Mesenchymal stem cell (in vitro differentiated cells and primary cell): ENCODE data around the gene SACM1L.

ENCODE experiments used
- DNase-seq: peaks from one replicate; pipeline ENCODE4 v3.0.0-alpha.2; 2013
- H2AFZ ChIP-seq: one replicate; pipeline ENCODE4 v1.6.1; 2013; ENCODE audit warnings: low read depth, mild to moderate bottlenecking, control low read depth, inconsistent platforms, low read length, moderate library complexity
- H2AK5ac ChIP-seq: 2 replicates; pipeline ENCODE4 v1.6.1; 2013; ENCODE audit warnings: low read length, moderate library complexity, mild to moderate bottlenecking, inconsistent platforms; ENCODE audit not compliant: severe bottlenecking
- H2BK120ac ChIP-seq: one replicate; pipeline ENCODE4 v1.6.1; 2013; ENCODE audit warnings: low read depth, mild to moderate bottlenecking, inconsistent platforms, low read length, moderate library complexity
- H2BK12ac ChIP-seq, 2 experiments: one replicate each; pipeline ENCODE4 v1.6.1; 2013; ENCODE audit warnings: inconsistent platforms in 2 of 2, low read length in 2 of 2, mild to moderate bottlenecking in 2 of 2, moderate library complexity in 2 of 2, control low read depth in 1 of 2
- H2BK15ac ChIP-seq: one replicate; pipeline ENCODE4 v1.6.1; 2013; ENCODE audit warnings: mild to moderate bottlenecking, low read depth, inconsistent platforms; ENCODE audit not compliant: poor library complexity, severe bottlenecking
- H2BK5ac ChIP-seq: 2 replicates; pipeline ENCODE4 v1.6.1; 2013; ENCODE audit warnings: low read depth, mild to moderate bottlenecking, low read length, control low read depth, inconsistent platforms; ENCODE audit not compliant: poor library complexity, severe bottlenecking
- H3K14ac ChIP-seq, 2 experiments: one replicate each; pipeline ENCODE4 v1.6.1; 2013; ENCODE audit warnings: inconsistent platforms in 2 of 2, low read length in 2 of 2, control low read depth in 1 of 2, mild to moderate bottlenecking in 1 of 2, moderate library complexity in 1 of 2
- H3K18ac ChIP-seq, 2 experiments: one replicate each; pipeline ENCODE4 v1.6.1; 2013; ENCODE audit warnings: inconsistent platforms in 2 of 2, low read length in 2 of 2, control low read depth in 1 of 2, low read depth in 1 of 2, mild to moderate bottlenecking in 1 of 2
- H3K23ac ChIP-seq, 2 experiments: one replicate each; pipeline ENCODE4 v1.6.1; 2013; ENCODE audit warnings: inconsistent platforms in 2 of 2, low read length in 2 of 2, mild to moderate bottlenecking in 2 of 2, moderate library complexity in 2 of 2, control low read depth in 1 of 2
- H3K27ac ChIP-seq: 2 replicates; pipeline ENCODE4 v1.5.1; 2013; ENCODE audit warnings: mild to moderate bottlenecking, moderate library complexity, low read length, control low read depth, inconsistent platforms; ENCODE audit not compliant: poor library complexity, severe bottlenecking
- H3K27me3 ChIP-seq, 2 experiments: 2 replicates each; pipeline versions ENCODE4 v1.6.1 to v1.7.0; 2013; ENCODE audit warnings: low read length in 2 of 2, mild to moderate bottlenecking in 2 of 2, moderate library complexity in 2 of 2, control low read depth in 1 of 2, inconsistent platforms in 1 of 2; ENCODE audit not compliant: control insufficient read depth in 1 of 2, insufficient read depth in 1 of 2
- H3K36me3 ChIP-seq, 2 experiments: 2 replicates each; pipeline versions ENCODE4 v1.6.1 to v1.7.0; 2013; ENCODE audit warnings: low read length in 2 of 2, control low read depth in 1 of 2, inconsistent platforms in 1 of 2, low read depth in 1 of 2, mild to moderate bottlenecking in 1 of 2; ENCODE audit not compliant: insufficient read depth in 2 of 2, control insufficient read depth in 1 of 2
- H3K4ac ChIP-seq, 2 experiments: one replicate each; pipeline ENCODE4 v1.6.1; 2013; ENCODE audit warnings: inconsistent platforms in 2 of 2, low read length in 2 of 2, mild to moderate bottlenecking in 2 of 2, moderate library complexity in 2 of 2, control low read depth in 1 of 2, low read depth in 1 of 2
- H3K4me1 ChIP-seq: 2 replicates; pipeline ENCODE4 v1.6.1; 2013; ENCODE audit warnings: low read depth, low read length, control low read depth; ENCODE audit not compliant: control insufficient read depth, insufficient read depth
- H3K4me2 ChIP-seq: 2 replicates; pipeline ENCODE4 v1.6.1; 2013; ENCODE audit warnings: low read length, mild to moderate bottlenecking, inconsistent platforms; ENCODE audit not compliant: poor library complexity, severe bottlenecking
- H3K4me3 ChIP-seq, 2 experiments: 2 replicates each; pipeline versions ENCODE4 v1.5.1 to v1.7.0; 2013; ENCODE audit warnings: low read length in 2 of 2, mild to moderate bottlenecking in 2 of 2, control low read depth in 1 of 2, low read depth in 1 of 2; ENCODE audit not compliant: insufficient read depth in 1 of 2
- H3K79me1 ChIP-seq: replicated peaks from 2 replicates; pipeline ENCODE4 v1.6.1; 2013; ENCODE audit warnings: mild to moderate bottlenecking, control low read depth, low read length, inconsistent platforms; ENCODE audit not compliant: poor library complexity, severe bottlenecking
- H3K9ac ChIP-seq: 2 replicates; pipeline ENCODE4 v1.7.0; 2013; ENCODE audit warnings: mild to moderate bottlenecking, low read length, moderate library complexity
- H3K9me3 ChIP-seq: 2 replicates; pipeline ENCODE4 v1.7.0; 2013; ENCODE audit warnings: mild to moderate bottlenecking, low read length; ENCODE audit not compliant: control insufficient read depth
- H4K8ac ChIP-seq: one replicate; pipeline ENCODE4 v1.6.1; 2013; ENCODE audit warnings: inconsistent platforms, mild to moderate bottlenecking, low read length, moderate library complexity
- H4K91ac ChIP-seq: one replicate; pipeline ENCODE4 v1.6.1; 2013; ENCODE audit warnings: mild to moderate bottlenecking, low read length, inconsistent platforms
- WGBS: methylation state at CpG from one replicate; pipeline ENCODE4 v1.1.7; 2013; ENCODE audit warnings: mixed read lengths; 5-methylcytosine and 5-hydroxymethylcytosine counted together

Gene SACM1L

GRCh38 chr3:45641756-45642155, 47.4 kb upstream of the SACM1L start:
- no peak overlapping the region for H3K4me3 ChIP-seq
- no peaks in the 10 kb centered on the region for H3K27me3 ChIP-seq
- no peak overlapping the region for H3K14ac ChIP-seq
- no peak overlapping the region for H2BK120ac ChIP-seq
- H3K23ac ChIP-seq, result no peak overlapping the region
- H3K4ac ChIP-seq, result no peak overlapping the region
- H2BK5ac ChIP-seq, result no peak overlapping the region
- DNase-seq, result no peak
- peaks cover 29% of the 10 kb centered on the region for H3K4me1 ChIP-seq
- WGBS, result 91% methylated on average over 2 of the region's 2 CpGs
- peaks cover 21% of the 10 kb centered on the region for H3K79me1 ChIP-seq
- H3K36me3 ChIP-seq, result peaks cover 3 to 29% of the 10 kb centered on the region in 2 experiments
- H3K27ac ChIP-seq, result no peak overlapping the region
- H3K9me3 ChIP-seq, result no peaks in the 10 kb centered on the region
- H2BK15ac ChIP-seq, result no peak overlapping the region
- H4K91ac ChIP-seq, result no peak overlapping the region
- H3K9ac ChIP-seq, result no peak overlapping the region
- H2BK12ac ChIP-seq, result peak overlapping the region in 1 of 2 experiments; percentile 7
- H3K18ac ChIP-seq, result peak overlapping the region in 1 of 2 experiments; percentile 9
- H2AK5ac ChIP-seq, result no peak overlapping the region
- no peak overlapping the region for H4K8ac ChIP-seq
- H2AFZ ChIP-seq, result no peak overlapping the region
- no peak overlapping the region for H3K4me2 ChIP-seq

DNA sequence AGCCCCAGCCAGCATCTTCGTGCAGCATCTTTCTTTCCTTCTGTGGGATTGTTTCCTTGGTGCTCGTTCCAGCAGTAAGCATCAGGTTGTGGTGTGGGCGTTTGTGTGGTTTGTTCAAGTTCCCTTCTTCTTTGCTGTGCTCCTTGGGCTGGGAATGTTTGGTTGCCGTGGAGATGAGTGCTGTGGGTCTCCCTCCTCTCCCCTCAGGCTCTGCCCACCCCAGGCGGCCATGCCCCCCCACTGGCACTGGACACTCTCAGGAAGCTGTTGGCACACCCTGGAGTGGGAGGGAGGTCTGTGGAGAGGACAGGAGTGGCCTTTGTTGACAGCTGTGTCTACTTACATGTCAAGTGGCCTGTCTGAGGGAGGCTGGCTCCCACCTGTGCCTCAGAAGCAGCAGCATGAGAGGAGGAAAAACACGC, 46.5 kb upstream of the SACM1L start:
- WGBS, result 82% methylated on average over 2 of the region's 6 CpGs
- peak overlapping the region; percentile 57 to 81 for H3K18ac ChIP-seq
- H3K9me3 ChIP-seq, result no peaks in the 10 kb centered on the region
- peak overlapping the region; percentile 67 for H3K27ac ChIP-seq
- peak; percentile 86 for DNase-seq
- H2BK5ac ChIP-seq, result no peak overlapping the region
- peaks cover 35% of the 10 kb centered on the region for H3K4me1 ChIP-seq
- H2BK12ac ChIP-seq, result peak overlapping the region; percentile 44 to 82
- H2BK15ac ChIP-seq, result peak overlapping the region; percentile 91
- no peak overlapping the region for H3K4me3 ChIP-seq
- H4K91ac ChIP-seq, result peak overlapping the region; percentile 62
- H3K23ac ChIP-seq, result peak overlapping the region in 1 of 2 experiments; percentile 47
- no peak overlapping the region for H2AFZ ChIP-seq
- no peak overlapping the region for H2BK120ac ChIP-seq
- H3K79me1 ChIP-seq, result peaks cover 17% of the 10 kb centered on the region
- H3K36me3 ChIP-seq, result peaks cover 3 to 21% of the 10 kb centered on the region in 2 experiments
- no peak overlapping the region for H3K9ac ChIP-seq
- H4K8ac ChIP-seq, result peak overlapping the region; percentile 46
- H3K4ac ChIP-seq, result peak overlapping the region; percentile 67 to 87
- peak overlapping the region in 1 of 2 experiments; percentile 92 for H3K14ac ChIP-seq
- H2AK5ac ChIP-seq, result peak overlapping the region; percentile 91
- no peaks in the 10 kb centered on the region for H3K27me3 ChIP-seq
- H3K4me2 ChIP-seq, result no peak overlapping the region

- Histone ChIP-seq H2AFZ (no peak overlapping the region), H3K9ac (peak overlapping the region; percentile 63), H3K23ac (peak overlapping the region in 1 of 2 experiments; percentile 56), H3K9me3 (no peaks in the 10 kb centered on the region), H3K79me1 (peaks cover 15% of the 10 kb centered on the region), H4K91ac (peak overlapping the region; percentile 35), H3K27me3 (no peaks in the 10 kb centered on the region), H2BK15ac (no peak overlapping the region), H3K4me3 (no peak overlapping the region), H2BK5ac (peak overlapping the region; percentile 22), H3K18ac (peak overlapping the region; percentile 64 to 86), H3K4ac (peak overlapping the region in 1 of 2 experiments; percentile 31), H2BK120ac (peak overlapping the region; percentile 19), H3K27ac (peak overlapping the region; percentile 96), H3K14ac (peak overlapping the region in 1 of 2 experiments; percentile 64), H3K36me3 (peaks cover 3 to 9% of the 10 kb centered on the region in 2 experiments), H3K4me2 (peak overlapping the region; percentile 12), H2AK5ac (peak overlapping the region; percentile 87), H2BK12ac (peak overlapping the region; percentile 15 to 93), H4K8ac (peak overlapping the region; percentile 61), H3K4me1 (peaks cover 35% of the 10 kb centered on the region)
- 24% methylated on average over 5 of the region's 11 CpGs for WGBS
- DNase-seq, result peak; percentile 87
These were observed 45.0 kb upstream of the SACM1L start for GRCh38 chr3:45644063-45644790.

DNA sequence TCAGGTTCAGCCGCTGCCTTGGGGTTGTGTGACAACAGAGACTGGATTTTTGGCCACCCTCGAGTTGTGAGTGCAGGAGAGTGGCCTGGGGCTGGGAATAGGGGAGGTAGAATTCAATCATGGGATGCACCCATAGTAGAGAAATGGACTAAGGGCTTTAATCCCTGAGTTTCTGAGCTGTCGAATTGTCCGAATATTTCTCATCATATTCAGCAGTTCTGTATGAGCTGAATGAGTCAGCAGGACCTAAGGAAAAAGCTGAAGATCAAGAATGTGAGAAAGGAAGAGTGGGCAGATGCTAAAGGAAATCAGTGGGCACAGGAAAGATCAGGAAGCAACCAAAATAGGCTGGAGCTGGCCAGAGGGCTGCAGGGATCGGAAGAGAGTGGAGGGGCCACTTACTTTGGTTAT, 44.4 kb upstream of the SACM1L start:
- Histone ChIP-seq H2AFZ (no peak overlapping the region), H3K36me3 (peaks cover 3 to 9% of the 10 kb centered on the region in 2 experiments), H3K9me3 (no peaks in the 10 kb centered on the region), H4K91ac (peak overlapping the region; percentile 35), H3K4me3 (peak overlapping the region in 1 of 2 experiments; percentile 33), H2BK15ac (no peak overlapping the region), H4K8ac (peak overlapping the region; percentile 61), H2BK5ac (peak overlapping the region; percentile 22), H3K4me2 (peak overlapping the region; percentile 12), H2BK120ac (peak overlapping the region; percentile 19), H3K4ac (peak overlapping the region; percentile 31 to 78), H3K4me1 (peaks cover 35% of the 10 kb centered on the region), H3K9ac (peak overlapping the region; percentile 63), H2BK12ac (peak overlapping the region; percentile 23 to 93), H2AK5ac (peak overlapping the region; percentile 87), H3K23ac (peak overlapping the region in 1 of 2 experiments; percentile 56), H3K18ac (peak overlapping the region; percentile 69 to 86), H3K14ac (peak overlapping the region in 1 of 2 experiments; percentile 64), H3K27ac (peak overlapping the region; percentile 96), H3K27me3 (no peaks in the 10 kb centered on the region), H3K79me1 (peaks cover 12% of the 10 kb centered on the region)
- 22% methylated on average over 5 of the region's 5 CpGs for WGBS
- peak; percentile 87 for DNase-seq
